ENCODE measurements around the gene GLG1. TPM values are rescaled to one million over a fixed set of nuclear protein-coding genes. Genes with fewer than 3 reads are reported as not detected.

The GLG1 gene
- total RNA-seq, 1 donor from 2014 or later = 72.1 TPM

GRCh38 chr16:74603848-74604247, 3.1 kb downstream of the GLG1 start:
- H3K4me3 ChIP-seq (ENCODE audit: low read depth, low read length) = no peak overlapping the region
- no peak for DNase-seq (ENCODE audit: low read depth)
- TF ChIP-seq, protein P1, sequence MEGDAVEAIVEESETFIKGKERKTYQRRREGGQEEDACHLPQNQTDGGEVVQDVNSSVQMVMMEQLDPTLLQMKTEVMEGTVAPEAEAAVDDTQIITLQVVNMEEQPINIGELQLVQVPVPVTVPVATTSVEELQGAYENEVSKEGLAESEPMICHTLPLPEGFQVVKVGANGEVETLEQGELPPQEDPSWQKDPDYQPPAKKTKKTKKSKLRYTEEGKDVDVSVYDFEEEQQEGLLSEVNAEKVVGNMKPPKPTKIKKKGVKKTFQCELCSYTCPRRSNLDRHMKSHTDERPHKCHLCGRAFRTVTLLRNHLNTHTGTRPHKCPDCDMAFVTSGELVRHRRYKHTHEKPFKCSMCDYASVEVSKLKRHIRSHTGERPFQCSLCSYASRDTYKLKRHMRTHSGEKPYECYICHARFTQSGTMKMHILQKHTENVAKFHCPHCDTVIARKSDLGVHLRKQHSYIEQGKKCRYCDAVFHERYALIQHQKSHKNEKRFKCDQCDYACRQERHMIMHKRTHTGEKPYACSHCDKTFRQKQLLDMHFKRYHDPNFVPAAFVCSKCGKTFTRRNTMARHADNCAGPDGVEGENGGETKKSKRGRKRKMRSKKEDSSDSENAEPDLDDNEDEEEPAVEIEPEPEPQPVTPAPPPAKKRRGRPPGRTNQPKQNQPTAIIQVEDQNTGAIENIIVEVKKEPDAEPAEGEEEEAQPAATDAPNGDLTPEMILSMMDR (conservative IDR thresholded peaks at IDR 0.05; ENCODE audit: low read depth, low read length) = no peak

GRCh38 chr16:74601126-74601871, 5.6 kb downstream of the GLG1 start:
- TF ChIP-seq, protein P1 (conservative IDR thresholded peaks at IDR 0.05; ENCODE audit: low read depth, low read length) = no peak
- no peak for DNase-seq (ENCODE audit: low read depth)
- no peak overlapping the region for H3K4me3 ChIP-seq (ENCODE audit: low read depth, low read length)

GRCh38 chr16:74596586-74596985, 10.3 kb downstream of the GLG1 start:
- TF ChIP-seq, protein P1 (conservative IDR thresholded peaks at IDR 0.05; ENCODE audit: low read depth, low read length) = no peak
- H3K4me3 ChIP-seq (ENCODE audit: low read depth, low read length) = no peak overlapping the region
- DNase-seq (ENCODE audit: low read depth) = no peak

DNA sequence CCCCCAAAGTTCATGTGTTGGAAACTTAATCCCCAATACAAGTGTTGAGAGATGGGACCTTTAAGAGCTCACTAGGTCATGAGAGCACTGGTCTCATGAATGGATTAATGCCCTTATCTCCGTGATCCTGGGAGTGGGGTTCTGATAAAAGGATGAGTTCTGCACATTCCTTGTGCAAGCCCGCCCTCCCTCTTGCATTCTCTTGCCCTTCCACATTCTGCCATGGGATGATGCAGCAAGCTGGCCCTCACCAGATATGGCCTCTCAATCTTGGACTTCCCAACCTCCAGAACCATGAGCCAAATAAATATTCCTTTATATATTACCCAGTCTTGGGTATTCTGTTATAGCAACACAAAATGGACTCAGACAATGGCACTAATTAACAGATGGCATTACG, 14.1 kb downstream of the GLG1 start:
- TF ChIP-seq, protein P1 (conservative IDR thresholded peaks at IDR 0.05; ENCODE audit: low read depth, low read length) = no peak
- no peak for DNase-seq (ENCODE audit: low read depth)

DNA sequence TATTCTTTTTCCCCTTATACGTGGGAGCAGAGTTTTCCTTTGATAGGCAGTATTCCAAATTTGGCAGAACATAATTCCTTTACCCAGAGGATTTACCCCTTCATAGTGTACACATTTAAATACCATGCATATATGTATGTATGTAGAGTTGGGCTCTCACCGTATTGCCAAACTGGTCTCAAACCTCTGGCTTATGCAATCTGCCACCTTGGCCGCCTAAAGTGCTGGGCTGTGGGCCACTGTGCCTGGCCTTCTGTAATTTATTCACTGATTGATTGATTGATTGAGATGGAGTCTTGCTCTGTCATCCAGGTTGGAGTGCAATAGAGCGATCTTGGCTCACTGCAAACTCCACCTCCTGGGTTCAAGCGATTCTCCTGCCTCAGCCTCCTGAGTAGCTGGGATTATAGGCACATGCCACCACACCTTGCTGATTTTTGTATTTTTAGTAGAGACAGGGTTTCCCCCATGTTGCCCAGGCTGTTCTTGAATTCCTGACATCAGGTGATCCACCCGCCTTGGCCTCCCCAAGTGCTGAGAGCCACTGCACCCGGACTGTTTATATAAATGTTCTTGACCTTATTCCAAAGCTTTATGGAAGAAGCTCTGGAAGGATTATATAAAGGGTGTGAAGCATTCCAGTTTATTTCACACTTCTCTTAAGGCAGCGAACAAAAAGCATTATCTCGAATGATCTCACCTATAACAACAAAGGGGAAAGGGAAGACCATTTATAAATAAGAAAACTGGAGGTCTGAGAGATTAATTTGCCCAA, 14.9 kb downstream of the GLG1 start:
- DNase-seq (ENCODE audit: low read depth) = no peak
- TF ChIP-seq, protein P1 (conservative IDR thresholded peaks at IDR 0.05; ENCODE audit: low read depth, low read length) = no peak
- no peak overlapping the region for H3K4me3 ChIP-seq (ENCODE audit: low read depth, low read length)

More for the DNA sequence above, 14.1 kb downstream of the GLG1 start:
- no peak overlapping the region for H3K4me3 ChIP-seq (ENCODE audit: low read depth, low read length)

GRCh38 chr16:74586948-74587347, 20.0 kb downstream of the GLG1 start:
- H3K4me3 ChIP-seq (ENCODE audit: low read depth, low read length) = no peak overlapping the region
- TF ChIP-seq, protein P1 (conservative IDR thresholded peaks at IDR 0.05; ENCODE audit: low read depth, low read length) = no peak
- no peak for DNase-seq (ENCODE audit: low read depth)
